ENCODE data around the gene IL17REL.

GRCh38 chr22:50004918-50005317 lies 7.6 kb downstream of the IL17REL start:
- TF ChIP-seq FOXK1 (CRISPR knock-in tag; IDR thresholded peaks at IDR 0.05) (no peak), ETV6 (CRISPR knock-in tag; IDR thresholded peaks at IDR 0.05) (no peak)
- TF ChIP-seq, protein P1, sequence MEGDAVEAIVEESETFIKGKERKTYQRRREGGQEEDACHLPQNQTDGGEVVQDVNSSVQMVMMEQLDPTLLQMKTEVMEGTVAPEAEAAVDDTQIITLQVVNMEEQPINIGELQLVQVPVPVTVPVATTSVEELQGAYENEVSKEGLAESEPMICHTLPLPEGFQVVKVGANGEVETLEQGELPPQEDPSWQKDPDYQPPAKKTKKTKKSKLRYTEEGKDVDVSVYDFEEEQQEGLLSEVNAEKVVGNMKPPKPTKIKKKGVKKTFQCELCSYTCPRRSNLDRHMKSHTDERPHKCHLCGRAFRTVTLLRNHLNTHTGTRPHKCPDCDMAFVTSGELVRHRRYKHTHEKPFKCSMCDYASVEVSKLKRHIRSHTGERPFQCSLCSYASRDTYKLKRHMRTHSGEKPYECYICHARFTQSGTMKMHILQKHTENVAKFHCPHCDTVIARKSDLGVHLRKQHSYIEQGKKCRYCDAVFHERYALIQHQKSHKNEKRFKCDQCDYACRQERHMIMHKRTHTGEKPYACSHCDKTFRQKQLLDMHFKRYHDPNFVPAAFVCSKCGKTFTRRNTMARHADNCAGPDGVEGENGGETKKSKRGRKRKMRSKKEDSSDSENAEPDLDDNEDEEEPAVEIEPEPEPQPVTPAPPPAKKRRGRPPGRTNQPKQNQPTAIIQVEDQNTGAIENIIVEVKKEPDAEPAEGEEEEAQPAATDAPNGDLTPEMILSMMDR (IDR thresholded peaks at IDR 0.05) = no peak

All from WTC11 (cell line).